Measurements from ENCODE around the gene LAMA3. TPM values are rescaled to one million over a fixed set of nuclear protein-coding genes. Genes with fewer than 3 reads are reported as not detected.

LAMA3 gene
- total and polyA plus RNA-seq, 2 experiments from 2014 or later: 3.9 to 4.9 TPM

DNA sequence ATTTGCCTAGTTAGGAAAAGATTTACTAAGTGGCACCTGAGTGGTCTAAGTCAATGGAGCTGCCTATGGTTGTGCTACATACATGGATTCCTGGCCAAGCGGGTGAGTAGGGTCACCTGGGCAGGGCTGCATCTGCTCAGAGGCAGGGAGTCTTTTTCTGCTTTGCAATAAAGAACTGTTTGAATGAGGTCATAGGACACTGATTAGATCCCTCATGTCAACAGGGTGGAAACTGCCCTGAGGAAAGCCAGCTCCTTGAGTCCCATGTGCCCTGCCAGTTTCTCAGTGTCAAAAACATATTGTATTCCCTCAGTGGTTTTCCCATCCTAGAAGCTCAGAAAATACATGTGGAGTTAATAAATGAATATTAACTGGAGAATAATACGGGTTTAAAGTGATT, 4.6 kb downstream of the LAMA3 start (continued):
- TF ChIP-seq ZNF462 (CRISPR knock-in tag; IDR thresholded peaks at IDR 0.05): no peak

DNA sequence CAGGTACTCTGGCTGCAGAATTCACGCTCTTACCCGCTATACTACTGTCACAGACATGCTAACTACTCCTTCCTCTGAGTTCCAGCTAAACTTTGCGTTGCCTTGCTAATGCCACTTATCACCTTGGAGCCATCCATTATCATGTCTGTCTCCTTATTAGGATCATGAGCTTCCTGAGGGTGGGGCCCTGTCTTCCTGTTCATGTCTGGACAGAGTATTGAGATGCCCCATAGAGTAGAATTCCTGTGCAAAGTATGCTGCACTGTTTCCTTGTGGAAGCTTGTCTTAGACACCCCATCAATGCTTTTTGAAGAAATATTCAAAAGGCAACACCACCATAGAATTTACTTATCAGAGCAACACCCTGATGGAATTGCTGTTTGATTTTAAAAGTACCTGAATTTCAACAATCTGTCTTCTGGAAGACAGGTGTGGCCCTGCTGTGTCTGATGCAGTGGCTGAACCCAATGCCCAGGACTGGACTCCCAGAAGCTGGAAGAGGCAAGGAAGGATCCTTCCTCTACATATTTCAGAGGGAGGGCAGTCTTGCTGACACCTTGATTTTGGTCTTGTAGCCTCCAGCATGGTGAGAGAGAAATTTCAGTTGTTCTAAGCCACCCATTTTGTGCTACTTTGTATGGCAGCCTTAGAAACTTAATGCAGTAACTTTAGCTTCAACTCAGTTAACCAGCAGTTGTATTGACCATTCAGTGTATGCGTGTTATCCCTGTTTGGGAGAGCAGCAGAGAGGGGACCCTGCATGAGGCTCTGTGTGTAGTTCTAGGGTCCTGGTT, 5.6 kb downstream of the LAMA3 start:
- Histone ChIP-seq H3K27me3 (ENCODE audit: insufficient read depth) (peaks cover 19% of the 10 kb centered on the region), H3K36me3 (ENCODE audit: insufficient read depth) (no peaks in the 10 kb centered on the region), H2AFZ (no peak overlapping the region), H3K4me1 (ENCODE audit: insufficient read depth) (no peaks in the 10 kb centered on the region), H4K20me1 (replicated peaks; ENCODE audit: insufficient read depth) (no peaks in the 10 kb centered on the region), H3K4me2 (no peak overlapping the region), H3K9me2 (ENCODE audit: insufficient read depth) (no peaks in the 10 kb centered on the region), H3K27ac (ENCODE audit: low read depth) (no peak overlapping the region), H3F3A (replicated peaks; ENCODE audit: low read depth) (no peaks in the 10 kb centered on the region), H3K4me3 (no peak overlapping the region), H3K79me2 (replicated peaks; ENCODE audit: insufficient read depth) (no peaks in the 10 kb centered on the region)
- Mint-ChIP-seq H3K36me3 (ENCODE audit: low read depth) (no peaks in the 10 kb centered on the region), H3K27ac (no peak overlapping the region), H3K9me3 (no peaks in the 10 kb centered on the region; the same call in 2 of the 3 replicates), H3K4me1 (no peaks in the 10 kb centered on the region), H3K27me3 (ENCODE audit: insufficient read depth, low read depth, poor library complexity) (peaks cover 16% of the 10 kb centered on the region), H3K4me3 (no peak overlapping the region)
- ATAC-seq (no peak), DNase-seq (ENCODE audit: low spot score) (no peak)
- TF ChIP-seq, protein P1, sequence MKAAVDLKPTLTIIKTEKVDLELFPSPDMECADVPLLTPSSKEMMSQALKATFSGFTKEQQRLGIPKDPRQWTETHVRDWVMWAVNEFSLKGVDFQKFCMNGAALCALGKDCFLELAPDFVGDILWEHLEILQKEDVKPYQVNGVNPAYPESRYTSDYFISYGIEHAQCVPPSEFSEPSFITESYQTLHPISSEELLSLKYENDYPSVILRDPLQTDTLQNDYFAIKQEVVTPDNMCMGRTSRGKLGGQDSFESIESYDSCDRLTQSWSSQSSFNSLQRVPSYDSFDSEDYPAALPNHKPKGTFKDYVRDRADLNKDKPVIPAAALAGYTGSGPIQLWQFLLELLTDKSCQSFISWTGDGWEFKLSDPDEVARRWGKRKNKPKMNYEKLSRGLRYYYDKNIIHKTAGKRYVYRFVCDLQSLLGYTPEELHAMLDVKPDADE (IDR thresholded peaks at IDR 0.05): no peak
- TF ChIP-seq CTCF (conservative IDR thresholded peaks at IDR 0.05; ENCODE audit: low read depth in 2 of 2) (no peak), NANOG (IDR thresholded peaks at IDR 0.05; ENCODE audit: borderline replicate concordance) (no peak), REST (IDR thresholded peaks at IDR 0.05; ENCODE audit: unreplicated experiment) (no peak), JUNB (IDR thresholded peaks at IDR 0.05; ENCODE audit: unreplicated experiment) (no peak)
